Activated CD8-positive, alpha-beta memory T cell treated with anti-CD3 and anti-CD28 coated beads for 48 hours (primary cell): ENCODE measurements around the gene PPCDC.

Experiments
- DNase-seq, 3 experiments: peaks; one replicate each; pipeline ENCODE4 v3.0.0-alpha.2; 2020; ENCODE audit warnings: low read depth in 2 of 3, low spot score in 2 of 3

Gene PPCDC

DNA sequence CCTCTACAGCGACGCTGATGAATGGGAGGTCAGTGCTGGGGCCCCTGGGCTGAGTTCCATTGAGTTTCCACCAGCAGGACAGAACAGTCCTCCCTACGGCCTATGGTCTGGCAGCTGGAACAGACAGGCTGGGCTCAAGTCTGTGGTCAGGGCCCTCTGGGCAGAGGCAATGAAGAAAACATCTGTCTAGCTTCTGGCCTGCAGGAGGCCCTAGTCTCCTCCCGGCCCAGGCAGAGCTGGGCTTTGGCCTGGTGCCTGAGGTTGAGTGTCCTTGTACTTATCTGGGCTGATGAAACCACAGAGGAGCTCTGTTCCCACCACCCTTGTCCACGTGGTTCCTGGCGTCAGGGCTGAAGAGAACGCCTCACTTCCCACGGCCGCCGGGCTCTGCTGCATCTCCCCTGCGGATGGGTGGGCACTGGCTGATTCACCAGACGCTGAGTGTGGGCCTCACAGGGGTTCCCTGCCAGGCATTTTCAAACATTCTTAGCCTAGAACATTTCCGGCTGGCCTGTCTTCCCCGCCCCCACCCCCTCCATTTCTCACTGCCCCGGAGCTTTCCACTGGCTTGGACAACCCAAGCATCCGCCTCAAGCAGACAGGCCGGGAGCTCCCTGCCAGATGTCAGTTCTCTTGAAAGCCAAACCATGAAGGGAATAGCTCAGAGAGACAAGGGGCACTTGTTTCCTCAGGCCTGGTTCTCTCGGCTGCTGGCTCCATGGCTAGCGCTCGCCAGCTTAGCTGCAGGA, 20.3 kb downstream of the PPCDC start:
- DNase-seq, result no peak

DNA sequence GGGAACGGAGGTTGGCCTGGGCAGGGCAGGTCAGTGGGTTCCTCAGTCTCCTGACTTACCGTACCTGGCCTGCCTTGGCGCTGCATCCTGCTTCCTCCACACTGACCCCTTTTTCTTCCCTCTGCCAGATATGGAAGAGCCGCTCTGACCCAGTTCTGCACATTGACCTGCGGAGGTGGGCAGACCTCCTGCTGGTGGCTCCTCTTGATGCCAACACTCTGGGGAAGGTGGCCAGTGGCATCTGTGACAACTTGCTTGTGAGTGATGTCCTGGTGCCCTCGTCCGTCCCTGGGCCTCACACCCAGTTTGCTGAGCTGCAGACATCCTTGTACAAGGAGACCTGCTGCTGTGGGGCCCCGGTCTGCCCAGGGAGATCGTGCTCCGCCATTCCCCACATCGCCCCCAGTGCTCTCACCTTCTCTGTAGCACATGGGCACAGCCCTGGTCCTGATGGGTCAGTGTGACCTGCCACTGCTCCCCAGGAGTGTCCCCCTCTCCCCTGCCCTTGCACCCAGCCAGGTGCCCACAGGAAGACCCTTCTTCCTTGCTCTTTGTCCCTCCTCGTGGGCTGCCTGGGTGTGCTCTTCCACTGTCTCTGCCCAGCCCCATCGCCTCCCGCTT, 21.0 kb downstream of the PPCDC start:
- DNase-seq, result no peak

DNA sequence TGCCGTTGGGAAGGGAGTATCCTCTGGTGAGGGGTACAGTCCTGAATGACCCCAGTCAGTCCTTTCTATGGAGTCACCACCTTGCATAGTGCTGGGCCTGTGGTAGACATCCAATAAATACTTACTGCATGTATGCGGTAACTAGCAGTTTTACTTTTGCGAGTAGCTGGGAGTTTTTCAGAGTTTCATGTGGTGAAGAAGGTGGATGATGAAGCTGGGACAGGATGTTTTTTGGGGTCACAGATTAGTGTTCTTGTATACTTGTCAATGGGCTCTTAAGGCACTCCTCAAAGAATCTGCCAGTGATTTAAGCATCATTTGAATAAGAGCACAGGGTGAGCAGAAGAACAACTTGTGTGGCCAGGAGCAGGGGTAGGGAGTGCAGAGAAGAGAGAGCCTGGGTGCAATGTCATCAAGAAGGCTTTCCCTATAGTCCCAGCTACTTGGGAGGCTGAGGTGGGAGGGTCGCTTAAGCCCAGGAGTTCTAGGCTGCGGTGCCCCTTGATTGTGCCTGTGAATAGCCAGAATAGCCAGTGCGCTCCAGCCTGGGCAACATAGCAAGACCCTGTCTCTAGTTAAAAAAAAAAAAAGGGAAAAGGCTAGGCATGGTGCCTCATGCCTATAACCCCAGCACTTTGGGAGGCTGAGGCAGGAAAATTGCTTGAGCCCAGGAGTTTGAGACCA, 22.1 kb downstream of the PPCDC start:
- DNase-seq, result no peak

DNA sequence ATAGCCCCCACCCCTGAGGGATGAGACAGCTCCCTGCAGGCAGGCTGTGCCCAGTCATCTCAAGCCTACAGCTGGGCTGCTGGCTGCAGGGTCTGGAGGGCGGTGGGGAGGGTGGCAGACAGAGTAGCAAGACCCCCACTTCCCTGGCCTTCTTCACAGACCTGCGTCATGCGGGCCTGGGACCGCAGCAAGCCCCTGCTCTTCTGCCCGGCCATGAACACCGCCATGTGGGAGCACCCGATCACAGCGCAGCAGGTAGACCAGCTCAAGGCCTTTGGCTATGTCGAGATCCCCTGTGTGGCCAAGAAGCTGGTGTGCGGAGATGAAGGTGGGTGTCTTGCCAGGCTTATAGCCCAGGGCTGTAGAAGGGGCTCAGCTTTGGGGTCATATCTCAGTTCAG, 25.0 kb downstream of the PPCDC start:
- no peak for DNase-seq

DNA sequence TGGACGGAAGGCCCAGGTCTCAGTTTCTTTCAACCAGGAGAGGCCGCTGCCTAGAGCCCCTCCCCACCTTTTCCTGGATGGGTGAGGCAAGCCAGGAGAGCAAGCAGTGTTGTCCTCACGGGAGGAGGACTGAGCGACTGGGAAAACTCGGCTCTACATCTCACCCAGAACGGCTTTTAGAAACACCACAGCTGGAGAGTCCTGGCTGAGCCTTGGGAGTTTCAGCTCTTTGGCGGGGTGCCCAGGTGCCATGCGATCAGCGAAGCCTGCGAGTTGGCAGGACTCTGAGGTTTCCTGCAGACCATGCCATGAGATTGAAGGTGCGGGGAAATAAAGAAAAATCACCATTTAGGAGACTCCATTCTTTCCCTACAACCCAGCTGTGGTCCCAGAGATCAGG, 26.0 kb downstream of the PPCDC start:
- DNase-seq, result no peak

DNA sequence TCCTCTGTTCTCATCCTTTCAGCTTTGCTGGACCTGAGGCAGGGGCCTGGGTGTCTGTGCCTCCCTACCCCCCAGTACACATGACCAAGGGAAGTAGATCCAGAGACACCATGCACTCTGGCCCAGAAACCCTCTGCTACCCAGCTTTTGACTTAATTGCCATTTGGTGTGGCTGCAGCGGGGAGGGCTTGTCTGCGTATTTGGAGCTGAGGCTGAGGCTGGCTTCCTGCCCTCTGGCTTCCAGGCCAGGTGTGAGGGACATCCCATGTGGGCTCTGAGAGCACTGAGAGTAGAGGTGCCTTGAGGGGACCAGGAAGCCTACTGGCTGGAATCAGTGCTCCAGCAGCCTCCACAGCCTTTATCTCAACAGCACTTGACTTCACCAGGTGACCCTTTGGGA, 26.9 kb downstream of the PPCDC start:
- DNase-seq, result no peak

DNA sequence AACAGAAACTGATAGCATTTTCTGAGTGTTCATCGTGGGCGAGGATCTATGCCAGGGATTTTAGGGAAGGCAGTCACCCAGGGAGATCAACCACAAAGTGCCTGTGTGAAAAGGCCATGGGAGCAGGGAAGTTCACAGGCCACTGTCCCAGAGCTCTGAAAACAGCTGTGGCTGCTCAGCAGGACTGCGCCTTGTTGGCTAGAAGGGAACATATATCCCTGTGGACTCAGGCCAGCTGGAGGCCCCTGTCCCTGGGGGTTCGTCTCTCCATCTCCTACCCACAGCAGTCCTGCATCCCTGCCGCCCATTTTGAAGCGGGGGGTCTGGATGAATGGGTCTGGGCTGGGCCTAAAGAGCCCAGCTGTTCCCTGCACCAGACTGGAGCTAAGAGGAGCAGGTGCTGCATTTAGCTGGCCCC, 27.8 kb downstream of the PPCDC start:
- no peak for DNase-seq

DNA sequence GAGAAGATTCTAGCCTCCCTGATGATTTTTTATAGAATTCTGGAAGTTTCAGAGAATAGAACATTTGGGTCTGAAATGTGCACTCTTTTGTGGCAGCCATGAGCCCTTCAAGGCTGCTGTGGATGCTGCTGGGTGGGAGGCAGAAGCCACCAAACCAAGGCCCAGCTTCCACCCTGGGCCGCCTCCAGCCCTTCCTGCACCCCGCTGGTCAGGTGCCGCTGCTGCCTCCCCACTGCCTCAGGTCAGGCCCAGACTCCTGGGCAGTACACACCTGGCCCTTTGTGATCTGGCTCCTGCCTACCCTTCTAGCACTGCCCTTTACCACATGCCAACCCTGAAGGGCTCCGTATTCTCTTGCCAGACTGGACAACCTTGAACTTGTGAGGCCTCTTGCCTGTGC, 28.3 kb downstream of the PPCDC start:
- no peak for DNase-seq

DNA sequence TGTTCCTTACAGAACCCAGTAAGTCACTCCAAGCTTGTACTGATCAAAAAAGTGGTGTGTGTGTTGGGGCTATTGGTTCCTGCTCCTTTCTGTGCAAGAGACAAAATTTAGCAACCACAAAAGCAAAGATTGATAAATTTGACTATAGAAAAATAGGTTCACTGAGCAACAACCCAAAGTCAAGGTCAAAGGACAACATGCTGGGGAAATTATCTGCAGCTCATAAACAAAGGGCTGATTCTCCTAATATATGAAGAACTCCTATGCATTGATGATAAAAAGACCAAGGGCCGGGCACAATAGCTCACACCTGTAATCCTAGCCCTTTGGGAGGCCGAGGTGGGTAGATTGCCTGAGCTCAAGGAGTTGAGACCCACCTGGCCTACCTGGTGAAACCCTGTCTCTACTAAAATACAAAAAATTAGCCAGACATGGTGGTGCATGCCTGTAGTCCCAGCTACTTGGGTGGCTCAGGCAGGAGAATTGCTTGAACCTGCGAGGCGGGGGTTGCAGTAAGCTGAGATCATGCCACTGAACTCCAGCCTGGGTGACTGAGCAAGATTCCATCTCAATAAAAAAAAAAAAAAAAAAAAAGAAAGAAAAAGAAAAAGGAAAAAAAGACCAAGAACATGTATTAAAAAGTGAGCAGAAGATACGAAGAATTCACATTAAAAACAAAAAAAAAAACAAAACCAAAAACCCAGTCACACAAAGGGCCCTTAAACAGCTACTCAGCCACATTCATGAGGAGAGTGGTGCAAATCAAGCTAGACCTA, 29.8 kb downstream of the PPCDC start:
- DNase-seq, result no peak

DNA sequence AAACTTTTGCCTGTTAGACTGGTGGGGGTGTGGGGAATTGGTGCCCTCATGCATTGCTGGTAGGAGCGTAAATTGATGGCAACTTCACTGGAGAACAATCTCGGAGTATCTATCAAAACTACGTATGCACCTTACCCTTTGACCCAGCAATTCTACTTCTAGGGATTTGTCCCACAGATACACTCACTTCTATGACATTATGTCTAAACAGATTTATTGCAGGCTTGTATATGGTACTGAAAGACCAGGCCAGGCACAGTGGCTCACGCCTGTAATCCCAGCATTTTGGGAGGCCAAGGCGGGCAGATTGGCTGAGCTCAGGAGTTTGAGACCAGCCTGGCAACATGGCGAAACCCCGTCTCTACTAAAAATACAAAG, 30.3 kb downstream of the PPCDC start:
- DNase-seq, result no peak

DNA sequence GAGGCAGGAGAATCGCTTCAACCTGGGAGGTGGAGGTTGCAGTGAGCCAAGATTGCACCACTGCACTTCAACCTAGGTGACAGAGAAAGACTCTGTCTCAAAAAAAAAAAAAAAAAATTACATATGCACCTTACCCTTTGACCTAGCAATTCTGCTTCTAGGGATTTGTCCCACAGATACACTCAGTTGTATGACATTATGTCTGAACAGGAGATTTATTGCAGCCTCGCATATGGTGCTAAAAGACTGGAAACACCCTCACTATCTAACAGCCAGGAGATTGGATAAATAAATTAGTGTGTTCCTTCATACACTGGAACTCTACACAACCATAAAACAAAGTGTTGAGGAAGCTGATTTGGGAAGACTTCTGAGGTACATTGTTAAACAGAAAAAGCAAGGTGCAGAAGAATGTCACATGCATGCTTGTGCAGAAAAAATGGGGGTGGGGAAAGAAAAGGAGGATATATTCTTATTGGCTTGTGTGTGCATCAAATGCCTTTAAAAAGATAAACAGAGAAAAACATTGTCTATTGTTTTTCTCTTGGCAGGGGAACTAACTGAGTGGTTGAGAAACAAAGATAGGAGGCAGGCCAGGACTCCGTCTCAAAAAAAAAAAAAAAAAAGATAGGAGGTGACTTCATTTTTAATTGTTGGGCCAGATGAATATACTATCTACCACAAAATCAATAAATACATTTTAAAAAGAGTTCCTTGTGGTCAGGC, 30.9 kb downstream of the PPCDC start:
- DNase-seq, result no peak

DNA sequence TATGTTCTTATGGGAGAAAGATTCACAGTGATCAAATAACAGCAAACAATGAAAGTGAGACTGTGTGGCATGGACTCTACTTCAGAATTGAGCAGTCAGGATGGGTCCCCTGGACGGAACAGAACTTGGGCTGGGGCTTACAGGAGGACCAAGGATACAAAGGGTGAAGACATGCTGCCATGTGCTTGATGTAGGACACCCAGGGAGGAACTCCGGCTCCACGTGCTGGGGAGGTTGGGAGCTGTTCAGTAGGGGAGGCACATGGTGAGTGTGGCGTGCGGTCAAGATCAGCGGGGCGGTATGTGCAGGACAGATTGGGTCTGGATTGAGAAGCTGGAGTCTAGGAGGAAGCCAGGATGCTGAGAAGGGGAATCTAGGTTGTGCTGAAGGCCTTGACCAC, 32.6 kb downstream of the PPCDC start:
- no peak for DNase-seq

DNA sequence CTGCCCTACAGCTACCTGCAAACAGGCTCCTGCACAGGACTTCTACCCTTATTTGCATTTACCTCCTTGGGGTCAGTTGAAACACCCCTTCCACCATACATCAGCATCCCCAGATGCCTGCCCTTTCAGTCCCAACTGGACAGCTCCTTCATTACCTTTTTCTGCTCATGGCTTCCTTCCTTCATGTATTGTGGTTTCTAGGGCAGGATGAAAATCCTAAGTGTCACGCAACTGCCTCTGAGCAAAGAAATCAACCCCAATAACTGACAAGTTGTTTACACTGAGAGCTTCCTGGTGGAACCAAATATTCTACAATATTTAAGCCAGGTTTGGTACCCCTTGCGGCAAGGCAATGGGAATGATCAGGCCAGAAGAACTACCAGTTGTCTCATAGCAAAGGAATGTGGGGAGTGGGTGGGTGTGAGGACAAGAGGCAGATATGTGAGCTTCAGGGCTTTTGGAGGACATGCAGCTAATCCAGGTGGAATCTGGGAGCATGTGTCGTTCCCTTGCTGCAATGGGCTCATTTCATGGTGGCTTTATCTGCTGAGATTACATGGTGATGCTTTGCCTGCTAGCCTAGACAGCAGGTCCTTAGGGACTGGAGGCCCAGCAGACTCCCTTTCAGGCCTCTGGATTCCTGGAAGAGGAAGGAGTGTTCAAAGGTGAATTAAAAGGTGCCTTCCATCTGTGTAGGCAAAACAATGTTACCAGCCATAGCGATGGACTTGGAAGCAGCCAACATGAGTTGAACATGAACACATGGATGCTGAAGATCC, 34.9 kb downstream of the PPCDC start:
- no peak for DNase-seq

DNA sequence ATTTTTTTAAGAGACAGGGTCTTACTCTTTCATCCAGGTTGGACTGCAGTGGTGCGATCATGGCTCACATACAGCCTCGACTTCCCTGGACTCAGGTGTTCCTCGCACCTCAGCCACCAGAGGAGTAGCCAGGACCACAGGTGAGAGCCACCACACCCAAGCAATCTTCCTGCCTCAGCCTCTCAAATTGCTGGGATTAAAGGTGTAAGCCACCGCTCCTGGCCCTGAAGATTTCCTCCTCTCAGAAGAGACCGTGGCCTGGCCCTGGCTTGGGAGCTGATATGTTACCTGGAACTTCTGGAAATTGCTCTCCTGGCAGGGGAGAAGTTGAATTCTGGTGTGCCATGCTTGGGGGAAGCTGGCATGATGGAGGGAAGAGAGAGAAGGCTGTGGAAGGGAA, 36.2 kb downstream of the PPCDC start:
- no peak for DNase-seq

DNA sequence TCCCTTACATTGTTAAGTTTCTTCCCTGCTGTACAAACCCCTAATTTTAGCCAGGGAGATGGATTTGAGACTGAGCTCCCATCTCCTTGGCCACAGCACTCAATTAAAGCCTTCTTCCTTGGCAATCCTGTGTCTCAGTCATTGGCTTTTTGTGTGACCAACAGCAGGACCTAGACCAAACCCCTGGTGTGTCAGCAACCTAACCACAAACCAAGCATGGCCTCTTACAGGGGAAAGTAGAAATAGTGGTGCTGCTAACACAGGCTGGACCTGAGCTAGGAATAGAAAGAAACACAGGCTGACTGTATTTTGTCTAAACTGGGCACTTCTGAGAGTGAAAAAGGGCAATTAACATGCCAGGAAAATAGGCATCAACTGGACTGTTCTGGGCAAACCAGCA, 37.9 kb downstream of the PPCDC start:
- no peak for DNase-seq

DNA sequence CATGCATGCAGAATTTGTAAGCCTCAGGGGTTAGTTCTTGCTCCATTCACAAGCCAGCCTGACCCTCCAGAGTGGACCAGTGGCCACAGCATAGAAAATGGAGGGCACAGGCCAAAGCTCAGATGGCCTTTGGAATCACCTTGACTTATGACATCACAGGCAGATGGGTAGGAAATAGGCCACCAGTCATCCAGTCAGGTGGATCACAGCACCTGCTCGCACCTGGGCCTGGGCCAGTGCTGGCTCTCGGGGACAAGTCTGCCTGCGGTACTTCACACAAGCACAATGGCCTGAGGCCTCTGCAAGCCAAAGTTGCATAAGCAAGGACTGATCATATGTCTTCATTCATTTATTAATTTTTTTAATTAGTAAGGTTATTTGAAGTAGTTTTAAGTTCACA, 39.3 kb downstream of the PPCDC start:
- no peak for DNase-seq

DNA sequence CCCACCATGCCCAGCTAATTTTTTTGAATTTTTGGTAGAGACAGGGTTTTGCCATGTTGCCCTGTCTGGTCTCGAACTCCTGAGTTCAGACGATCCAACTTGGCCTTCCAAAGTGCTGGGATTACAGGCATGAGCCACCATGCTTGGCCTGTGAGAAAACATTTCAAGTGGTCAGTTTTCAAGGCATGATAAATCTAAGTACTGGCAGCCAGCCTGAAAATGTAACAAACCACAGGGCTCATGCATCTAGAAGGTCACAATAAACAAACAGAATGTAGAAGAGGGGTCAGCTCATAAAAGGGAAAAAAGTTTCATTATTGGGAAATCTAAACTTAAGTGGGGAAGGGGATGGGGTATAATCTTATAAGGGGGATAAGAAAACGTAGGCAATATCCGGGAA, 39.9 kb downstream of the PPCDC start:
- DNase-seq, result no peak

DNA sequence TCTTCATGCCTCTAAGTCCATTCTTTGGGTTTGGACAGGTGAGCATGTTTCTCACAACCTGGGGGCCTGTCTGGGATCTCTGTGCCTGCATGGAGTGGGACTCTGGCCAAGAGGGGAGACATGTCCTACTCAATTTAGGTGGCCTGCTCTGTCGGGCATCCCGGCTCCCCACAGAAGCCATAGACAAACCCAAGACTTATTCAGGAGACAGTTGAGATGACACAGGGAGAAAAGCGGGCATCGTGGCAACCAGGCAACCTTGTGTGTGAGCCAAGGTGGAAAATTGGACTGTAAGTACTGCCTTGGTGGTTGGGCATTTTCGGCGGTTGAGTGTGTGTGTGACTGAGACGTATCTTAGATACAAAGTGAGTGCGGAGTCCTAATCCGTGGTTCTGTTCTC, 40.5 kb downstream of the PPCDC start:
- DNase-seq, result no peak

DNA sequence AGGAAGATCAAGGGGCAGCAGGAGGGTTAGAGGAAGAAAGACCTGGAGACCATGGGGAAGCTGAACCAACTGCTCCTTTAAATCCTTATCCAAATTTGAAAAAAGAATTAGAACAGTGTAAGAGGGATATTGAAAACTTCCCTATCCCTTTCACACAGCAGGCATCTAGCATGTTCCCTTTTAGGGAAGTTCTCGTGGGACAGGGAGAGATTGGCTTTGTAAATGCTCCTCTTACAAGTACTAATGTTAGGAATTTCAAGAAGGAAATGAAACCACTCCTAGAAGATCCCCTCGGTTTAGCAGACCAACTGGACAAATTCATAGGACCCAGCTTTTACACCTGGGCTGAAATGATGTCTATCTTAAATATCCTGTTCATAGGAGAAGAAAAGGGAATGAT, 41.5 kb downstream of the PPCDC start:
- DNase-seq, result no peak

DNA sequence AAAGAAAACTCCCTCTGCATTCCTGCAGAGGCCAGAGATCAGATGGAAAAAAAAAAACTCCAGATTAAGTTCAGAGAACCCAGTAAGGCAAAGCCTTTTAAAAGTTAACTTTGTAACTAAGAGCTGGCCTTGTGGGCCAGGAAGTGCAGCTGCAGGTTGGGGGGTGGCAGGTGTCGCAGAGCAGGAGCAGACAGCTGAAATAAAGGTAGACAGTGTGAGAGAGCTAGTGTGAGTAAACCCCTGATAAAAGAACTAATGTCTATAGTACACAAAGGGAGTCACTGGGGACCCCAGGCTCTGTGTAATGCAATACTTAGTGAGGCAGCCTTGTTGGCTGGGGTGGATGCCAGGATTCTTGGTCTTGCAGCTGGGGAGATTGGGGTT, 42.1 kb downstream of the PPCDC start:
- DNase-seq, result no peak
